D341Med (cell line): ENCODE results near the gene ADGB.

Experiments used
- DNase-seq: peaks from one replicate; pipeline ENCODE4 v3.0.0; 2012; ENCODE audit warnings: low spot score

ADGB gene

DNA sequence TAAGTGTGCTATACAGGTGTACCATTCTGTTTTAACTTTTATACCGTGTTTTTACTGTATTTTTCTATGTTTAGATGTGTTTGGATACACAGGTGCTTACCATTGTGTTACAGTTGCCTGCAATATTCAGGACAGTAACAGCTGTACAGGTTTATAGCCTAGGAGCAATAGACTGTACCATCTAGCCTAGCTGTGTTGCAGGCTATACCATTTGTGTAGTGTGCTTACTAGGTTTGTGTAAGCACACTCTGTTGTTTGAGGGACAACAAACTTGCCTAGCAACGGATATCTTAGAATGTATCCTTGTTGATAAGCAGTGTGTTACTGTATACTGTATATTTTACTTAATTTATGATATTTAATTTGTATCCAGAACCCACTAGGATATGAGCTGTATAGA lies 35.2 kb downstream of the ADGB start:
- no peak for DNase-seq

DNA sequence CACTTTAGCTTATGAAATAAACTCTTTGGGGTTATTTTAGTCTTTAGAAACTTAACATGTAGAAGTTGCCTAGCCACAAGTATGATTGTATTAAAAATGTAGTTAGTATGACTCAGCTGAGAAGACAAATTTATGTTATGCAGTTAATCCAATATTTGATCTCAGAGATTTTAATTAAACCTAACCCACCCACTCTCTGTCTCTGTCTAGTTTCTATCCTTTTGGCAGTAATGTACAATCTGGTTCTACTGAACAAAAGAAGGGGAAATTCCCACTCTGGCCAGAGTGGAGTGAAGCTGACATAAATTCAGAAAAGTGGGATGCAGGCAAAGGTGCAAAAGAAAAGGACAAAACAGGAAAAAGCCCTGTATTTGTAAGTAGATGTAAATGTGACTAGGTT lies 36.4 kb downstream of the ADGB start:
- no peak for DNase-seq

DNA sequence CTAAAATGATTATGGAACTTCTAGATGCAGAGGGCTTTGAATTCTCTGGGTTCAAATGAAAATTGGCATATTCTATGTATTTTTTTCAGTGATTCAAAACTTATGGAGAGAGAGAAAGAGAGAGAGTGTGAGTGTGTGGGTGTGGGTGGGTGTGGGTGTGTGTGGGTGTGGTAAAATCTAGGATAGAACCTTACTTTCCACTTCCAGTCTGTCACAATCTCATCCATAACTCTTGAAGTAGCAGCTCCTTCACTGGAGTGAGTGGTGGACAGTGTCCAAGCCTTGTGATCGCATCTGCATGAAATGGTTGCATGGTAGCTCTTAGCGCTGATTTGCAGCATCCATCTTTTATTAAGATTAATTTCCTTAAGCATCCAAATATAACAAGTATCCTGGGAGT lies 37.7 kb downstream of the ADGB start:
- no peak for DNase-seq

DNA sequence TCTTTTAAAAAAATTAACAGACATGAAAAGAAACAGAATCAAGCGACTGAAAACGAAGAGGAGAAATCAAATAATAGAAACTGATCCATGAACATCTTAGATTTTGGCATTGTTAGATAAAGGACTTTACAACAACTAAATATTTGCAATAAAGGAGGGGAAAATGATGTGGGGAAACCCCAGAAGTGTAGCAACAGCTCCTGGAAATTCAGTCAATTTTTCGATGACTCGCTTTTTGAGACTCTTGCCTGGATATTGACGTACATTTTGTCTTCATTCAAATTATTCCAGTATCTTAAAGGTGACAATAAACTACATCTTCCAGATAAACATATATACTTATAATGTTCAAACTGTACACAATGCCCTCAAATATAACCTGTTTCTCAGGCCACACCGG lies 44.1 kb downstream of the ADGB start:
- DNase-seq: no peak

DNA sequence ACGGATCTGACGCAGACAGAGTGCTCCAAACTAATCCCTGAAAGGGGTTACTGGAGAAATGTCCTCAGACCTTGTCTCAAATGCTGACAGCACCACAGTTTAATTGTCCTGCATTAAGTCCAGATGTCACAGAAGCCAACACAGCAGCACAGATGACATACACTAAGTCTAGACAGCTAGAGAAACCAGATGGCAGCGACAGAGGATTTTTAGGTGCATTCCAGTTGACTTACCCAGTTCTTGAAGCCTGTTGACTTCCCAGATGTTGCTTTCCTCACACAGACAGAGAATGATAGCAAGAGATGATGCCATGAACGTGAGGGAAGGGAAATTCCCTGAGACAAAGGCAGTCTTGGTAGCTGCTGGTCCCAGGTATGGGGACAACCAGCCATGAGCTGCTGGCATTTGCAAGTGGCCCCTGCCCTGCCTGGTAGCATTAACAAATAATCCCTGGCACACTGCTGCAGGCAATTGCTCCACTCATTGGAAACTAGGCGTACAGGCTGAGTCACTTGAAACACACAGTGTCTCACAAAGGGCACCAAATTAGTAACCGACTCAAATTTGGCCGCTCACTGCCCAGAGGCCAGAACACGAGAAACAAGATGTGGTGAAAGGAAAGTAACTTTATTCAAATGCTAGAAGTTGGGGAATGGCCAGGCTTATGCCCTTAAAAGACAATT lies 52.2 kb downstream of the ADGB start:
- DNase-seq: no peak

DNA sequence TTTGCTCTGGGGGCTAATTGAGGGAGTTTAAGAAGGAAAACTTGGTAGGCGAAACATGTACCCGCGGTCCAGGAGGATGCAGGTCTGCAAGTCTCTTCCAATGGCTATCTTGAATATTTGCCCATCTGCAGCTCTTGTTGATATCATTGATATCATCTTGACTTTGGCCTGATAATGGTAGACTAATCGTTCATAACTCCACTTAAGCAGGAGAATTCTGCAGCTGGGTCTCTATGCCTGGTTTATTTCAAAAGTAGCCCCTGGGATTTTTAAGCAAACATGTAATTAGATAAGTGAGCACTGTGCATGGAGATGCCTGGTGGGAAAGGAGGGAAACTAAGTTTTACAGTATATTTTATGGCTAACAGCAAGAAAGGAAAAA lies 52.7 kb downstream of the ADGB start:
- DNase-seq: no peak

DNA sequence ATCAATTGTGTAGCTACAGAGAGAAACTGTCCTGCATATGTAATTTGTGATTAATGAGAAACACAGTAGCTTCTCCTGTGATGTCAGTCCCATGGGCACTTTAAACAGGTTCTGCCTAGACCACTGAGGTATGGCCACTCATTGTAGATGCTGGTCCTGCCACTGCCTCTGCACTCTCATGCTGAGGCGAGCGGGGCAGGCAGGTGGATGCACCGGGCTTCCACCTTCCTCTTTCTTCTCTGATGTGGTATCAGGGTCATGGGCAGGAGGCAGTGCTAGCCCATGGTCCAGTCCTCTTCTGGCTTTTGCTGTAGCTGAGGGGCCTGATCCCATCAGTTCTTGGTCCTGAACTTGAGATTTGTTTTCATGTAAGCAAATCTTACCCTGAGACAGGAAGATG lies 58.7 kb downstream of the ADGB start:
- DNase-seq: no peak

DNA sequence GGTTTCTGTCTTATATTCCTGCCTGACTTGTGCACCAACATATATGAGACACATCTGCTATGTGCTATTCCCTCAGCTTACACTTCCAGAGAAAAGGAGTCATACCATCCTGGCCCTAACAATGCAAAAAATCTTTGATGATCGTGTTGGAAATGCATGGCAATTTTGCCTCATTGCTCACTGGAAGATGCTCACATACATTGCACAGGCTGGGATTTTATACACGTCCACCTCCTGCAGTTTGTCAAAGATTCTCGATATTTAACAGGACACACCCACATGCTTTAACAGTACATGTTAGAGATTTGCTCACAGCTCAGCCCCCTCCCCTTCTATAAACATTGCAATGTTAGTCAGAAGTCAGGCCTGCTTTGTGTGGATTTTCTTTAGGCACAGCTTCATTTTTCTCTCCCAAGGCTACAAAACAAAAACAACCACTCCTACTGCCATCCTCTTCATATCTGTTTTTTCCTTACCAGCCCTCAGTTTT lies 66.1 kb downstream of the ADGB start:
- no peak for DNase-seq

DNA sequence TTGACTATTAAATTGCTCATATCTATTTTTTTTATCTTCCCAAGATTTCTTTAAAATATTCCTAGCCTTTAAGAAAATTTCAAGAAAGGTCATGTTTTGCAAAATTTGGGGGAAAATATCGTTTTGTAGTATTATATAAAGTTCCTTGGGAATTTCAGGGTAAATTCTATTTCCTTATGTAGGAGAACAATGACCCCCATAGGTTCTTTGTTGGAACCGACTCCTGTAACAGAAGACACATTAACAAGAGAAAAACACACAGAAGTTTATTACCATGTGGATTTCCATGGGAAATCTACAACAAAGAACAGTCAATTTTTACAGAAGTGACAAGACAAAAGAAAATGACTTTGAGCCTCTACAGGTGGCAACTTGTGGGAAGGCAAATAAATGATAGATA lies 68.1 kb downstream of the ADGB start:
- DNase-seq: no peak

DNA sequence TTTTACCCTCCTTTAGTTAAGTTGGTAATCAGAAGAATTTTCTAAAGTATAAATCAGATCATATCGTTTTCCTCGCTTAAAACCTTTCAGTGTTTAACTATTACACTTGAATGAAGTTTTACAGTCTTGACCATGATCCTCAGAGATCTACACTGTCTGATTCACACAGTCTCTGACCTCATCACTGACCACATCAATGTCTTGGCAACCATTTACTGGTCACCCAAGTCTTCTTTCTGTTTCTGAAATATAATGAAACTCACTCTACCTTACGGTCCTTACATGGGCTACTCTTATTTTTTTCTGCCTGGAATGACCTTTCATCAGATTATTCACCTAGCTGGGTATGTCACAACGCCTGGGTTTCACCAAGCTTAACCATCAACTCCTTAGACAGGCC lies 71.4 kb downstream of the ADGB start:
- no peak for DNase-seq

DNA sequence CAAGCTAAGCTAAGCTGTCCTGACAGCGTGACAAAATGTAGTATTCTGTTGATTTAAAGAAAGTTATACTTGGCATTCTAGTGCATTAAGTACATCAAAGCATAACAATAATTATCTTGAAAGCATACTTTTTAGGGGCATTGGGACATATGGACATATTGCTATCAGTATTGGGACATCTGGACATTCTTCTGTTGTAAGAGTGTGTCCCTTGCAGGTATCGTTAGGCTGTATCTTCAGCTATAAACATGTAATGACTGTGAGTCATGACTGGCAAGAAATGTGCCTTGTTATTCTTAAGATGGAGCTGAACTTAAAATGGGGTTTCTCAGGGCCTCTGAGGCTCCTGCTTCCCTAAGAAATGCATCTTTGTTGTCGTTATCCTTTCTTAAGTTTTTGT lies 74.3 kb downstream of the ADGB start:
- no peak for DNase-seq

DNA sequence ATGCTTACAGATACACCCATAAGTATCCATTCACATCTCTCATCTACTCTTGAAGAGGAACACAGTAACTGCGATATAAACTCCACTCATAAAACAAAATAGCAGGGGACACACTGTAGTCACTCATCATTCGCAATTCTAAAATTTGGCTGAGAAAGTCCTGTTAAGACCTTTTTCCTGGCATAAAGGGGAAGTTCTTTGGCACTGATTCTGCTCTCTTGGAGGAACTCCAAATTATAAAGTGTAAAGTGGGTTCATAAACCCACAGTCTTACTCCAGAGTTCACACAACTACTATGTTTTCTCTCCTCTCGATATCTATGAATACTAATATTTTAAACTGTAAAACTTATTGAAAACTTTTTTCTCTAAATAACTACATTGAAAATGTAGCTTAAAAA lies 80.6 kb downstream of the ADGB start:
- DNase-seq: no peak

DNA sequence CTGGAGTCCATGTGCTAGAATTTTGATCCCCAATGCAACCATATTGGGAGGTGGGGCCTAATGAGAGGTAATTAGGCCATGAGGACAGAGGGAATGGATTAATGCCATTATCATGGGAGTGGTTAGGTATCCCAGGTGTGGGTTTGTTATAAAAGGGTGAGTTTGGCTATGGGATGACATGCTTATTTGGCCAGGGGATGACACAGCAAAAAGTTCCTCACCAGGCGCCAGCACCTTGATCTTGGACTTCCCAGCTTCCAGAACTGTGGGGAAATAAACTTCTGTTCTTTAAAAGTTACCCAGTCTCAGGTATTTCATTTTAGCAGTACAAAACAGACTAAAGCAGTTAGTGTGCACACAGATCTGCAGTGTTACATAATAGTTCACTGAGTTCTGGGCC lies 84.1 kb downstream of the ADGB start:
- DNase-seq: no peak

DNA sequence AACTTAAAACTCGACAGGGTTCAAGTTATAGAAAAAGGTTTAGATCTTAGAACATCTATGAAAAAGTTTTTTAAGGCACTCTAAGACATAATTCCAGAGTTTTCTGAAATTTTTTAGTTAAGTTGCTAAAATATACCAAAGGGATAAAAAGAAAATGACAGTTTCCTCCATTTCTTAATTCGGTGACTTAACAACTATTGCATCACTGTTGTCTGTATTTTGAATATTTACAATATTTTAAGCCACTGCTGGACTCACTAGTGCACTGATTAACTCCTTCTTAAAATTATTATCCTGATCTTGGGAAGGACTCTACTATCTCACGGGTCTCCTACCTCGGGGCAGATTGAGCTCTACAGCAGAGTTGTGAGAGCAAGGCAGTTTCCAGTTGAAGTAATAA lies 91.0 kb downstream of the ADGB start:
- no peak for DNase-seq

DNA sequence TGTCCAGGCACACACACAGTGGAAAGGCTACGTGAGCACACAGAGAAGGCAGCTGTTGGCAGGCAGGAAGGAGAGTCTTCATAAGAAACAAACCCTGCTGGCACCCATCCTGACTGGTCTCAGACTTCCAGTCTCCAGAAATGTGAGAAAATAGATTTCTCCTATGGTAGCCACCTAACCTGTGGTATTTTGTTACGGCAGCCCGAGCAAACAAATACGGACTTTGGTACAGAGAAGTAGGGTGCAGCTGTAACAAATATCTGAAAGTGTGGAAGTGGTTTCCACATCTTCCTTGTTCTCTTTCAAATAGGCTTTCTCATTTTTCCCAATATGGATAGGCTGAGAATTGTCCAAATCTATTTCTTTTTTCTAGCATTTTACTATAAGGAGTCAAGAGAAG lies 94.6 kb downstream of the ADGB start:
- DNase-seq: no peak

DNA sequence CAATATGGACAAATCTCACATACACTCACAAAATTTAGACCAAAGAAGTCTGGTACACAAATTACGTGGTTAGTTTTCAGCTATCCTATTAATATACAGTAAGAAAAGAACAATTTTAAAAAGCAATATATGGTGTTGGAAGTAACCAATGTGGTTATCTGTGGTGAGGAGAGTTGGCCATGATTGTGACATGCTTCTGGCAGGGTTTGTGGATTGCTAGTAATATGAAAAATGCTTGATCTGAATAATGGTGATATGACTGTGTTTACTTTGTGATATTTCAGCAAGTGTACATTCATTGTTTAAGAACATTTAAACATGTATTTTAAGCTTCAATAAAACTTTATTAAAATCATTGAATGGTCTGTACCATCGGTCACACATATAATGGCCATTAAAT lies 99.1 kb downstream of the ADGB start:
- no peak for DNase-seq

DNA sequence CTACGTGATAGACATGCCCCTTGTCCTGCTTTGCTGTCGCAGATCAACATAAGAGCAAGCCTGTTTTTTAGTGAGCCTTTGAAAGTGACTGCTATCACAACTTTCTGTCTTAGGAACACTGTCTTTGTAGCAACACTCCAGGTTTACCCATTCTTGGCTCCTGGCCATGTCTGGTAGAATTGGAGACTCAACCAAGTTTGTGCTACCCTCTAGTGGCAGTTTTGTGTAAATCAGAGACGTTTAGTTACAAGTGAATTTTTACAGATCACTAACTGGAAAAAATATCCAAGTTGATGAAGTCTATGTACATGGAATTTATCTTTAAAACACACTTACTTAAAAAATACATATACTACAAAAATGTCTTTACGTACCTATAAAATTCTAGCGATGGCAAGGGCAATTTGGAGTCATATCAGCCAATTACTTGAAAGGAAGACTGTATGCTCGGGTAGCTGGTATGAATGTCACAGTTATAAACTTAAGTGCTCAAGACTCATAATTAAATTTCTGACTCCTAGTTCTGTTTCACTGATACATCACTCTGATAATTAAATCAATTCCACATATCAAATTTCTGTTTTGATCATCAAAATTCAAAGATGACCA lies 101.4 kb downstream of the ADGB start:
- peak; percentile 55 for DNase-seq

DNA sequence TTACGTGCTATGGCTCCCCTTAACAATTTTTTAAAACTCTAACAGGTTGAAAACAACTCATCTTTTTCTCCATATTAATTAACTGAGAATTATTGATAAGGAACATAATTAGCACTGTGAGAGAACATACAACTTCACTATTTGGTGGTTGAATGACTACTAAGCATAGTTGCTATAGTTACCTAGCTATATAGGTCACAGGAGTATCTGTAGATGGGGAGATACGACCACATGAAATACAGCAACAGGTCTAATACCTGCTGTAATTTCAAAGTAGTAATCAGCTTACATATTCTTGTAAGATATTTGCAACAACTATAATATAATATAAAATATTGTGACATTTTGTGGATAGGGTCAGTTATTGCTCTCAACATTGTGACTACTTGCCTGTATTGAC lies 102.9 kb downstream of the ADGB start:
- no peak for DNase-seq

DNA sequence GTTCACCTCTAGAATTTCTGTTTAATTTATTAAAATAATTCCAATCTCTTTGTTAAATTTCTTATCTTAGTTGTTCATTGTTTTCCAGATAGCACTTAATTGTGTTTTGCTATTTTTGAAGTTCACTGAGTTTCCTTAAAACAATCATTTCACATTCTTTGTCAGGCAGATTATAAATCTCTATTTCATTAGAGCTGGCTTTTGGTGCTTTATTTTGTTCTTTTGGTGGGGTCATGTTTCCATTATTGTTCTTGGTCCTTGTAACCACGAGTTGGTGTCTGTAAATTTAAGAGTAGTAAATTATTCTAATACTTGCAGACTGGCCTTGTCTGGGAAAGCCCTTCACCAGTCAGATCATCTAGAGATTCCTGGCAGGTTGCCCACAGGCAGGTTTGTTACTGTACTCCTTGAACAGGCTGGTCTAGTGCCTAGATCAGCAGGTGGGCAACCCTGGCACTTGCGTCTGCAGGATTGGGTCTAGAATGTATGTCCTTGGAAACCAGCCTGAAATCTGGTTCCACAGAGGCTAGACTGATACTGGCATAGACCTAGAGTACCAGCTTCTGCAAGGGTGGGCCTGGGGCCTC lies 110.4 kb downstream of the ADGB start:
- DNase-seq: no peak

DNA sequence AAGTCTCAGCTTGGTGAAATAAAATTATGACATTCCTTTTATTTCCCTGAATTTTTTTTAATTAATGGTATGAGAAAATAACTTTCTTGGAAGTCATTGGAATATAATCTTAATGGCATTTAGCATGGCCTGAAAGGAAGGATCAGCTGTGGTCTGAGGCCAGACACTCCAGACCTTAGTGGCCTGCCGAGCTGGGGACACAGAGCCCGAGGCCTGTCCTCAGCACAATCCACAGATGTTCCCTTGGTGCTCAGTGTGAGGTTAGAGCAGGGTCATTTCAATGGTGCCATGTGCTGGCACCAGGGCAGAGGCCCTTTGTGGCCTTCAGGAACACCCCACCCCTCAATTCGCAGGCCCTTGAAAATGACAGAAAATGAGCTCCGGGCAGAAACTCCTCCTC lies 120.6 kb downstream of the ADGB start:
- DNase-seq: no peak

DNA sequence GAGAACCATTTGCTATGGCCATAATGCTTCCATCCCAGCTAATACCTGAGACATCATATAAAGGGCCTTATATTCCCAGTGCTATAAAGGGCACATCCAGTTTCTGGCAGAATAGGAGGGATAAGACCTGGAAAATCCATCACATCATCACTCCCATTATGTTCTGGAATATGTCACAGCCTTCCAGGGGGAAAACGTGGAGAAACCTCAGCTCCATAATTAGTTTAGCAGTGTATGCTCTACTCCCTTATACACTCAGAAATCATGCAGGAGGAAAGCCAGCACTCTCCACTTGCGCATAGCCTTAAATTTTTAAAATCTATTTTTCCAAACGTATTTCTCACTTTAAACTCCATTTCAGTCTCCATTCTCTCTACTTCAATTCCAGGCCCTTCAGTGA lies 140.9 kb downstream of the ADGB start:
- DNase-seq: no peak

DNA sequence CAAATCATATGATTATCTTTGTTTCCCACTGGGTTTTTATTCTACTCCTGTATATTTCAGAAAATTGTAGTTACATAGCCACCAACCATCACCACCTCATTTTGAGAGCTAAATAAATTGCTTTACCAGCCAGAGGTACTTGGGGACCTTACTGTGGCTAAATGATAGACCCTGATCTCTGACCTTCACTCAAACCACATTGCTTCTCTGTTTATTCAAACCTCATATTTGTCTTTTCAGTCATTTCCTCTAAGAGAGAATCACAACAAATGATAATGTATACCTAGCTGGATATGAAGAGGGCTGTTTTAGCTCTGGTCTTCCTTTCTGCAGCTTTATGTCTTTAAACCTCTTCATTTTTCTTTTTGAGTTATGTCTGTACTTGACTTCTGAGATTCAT lies 142.8 kb downstream of the ADGB start:
- DNase-seq: no peak

DNA sequence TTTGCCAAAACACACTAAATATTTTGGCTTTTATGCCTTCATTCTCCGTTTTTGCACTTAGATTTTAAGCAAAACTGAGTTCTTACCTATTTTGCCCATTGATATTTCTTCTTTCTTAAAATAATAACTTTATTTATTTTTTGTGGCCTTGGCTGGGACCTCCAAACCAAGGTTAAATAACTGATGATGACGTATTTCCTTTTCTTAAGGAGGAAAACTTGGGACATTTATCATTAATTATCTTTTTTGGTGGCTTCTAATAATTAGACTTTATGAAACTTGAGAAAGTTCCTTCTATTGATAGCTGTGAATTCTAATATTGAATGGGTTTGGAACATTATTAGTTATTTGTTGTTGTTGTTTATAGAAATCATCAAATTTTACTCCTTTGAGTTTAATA lies 154.5 kb downstream of the ADGB start:
- no peak for DNase-seq

DNA sequence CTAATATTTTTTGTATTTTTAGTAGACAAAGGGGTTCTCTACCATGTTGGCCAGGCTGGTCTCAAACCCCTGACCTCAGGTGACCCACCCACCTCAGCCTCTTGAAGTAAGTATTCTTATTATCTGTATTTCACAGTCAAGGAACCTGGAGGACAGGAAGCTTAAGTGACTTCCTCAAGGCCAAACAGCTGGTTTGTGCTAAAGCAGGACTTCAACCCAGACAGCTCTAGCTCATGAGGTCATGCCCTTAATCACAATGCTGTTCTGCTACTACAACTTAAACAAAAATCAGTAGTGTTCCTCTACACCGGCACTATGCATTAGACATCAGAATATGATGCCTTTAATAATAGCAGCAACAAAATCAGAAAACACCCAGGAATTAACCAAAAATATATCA lies 168.9 kb downstream of the ADGB start:
- no peak for DNase-seq
